K562 (cell line): ENCODE results near the gene ABHD1. TPM values are rescaled to one million over a fixed set of nuclear protein-coding genes. Genes with fewer than 3 reads are reported as not detected.

Experiments used
- AFF1 ChIP-seq, 2 experiments: fragments of 450-650 bp; IDR thresholded peaks; 2 replicates each; pipeline ENCODE4 v1.6.1; 2018; ENCODE audit warnings: mild to moderate bottlenecking in 2 of 2, low read depth in 1 of 2; ENCODE audit not compliant: partially characterized antibody in 2 of 2
- BCL6 ChIP-seq: fragments of 250-450 bp; sonication (Bioruptor Pico); IDR thresholded peaks from 2 replicates; pipeline ENCODE4 v1.4.0; 2020
- DPF2 ChIP-seq: fragments of 450-650 bp; IDR thresholded peaks from 2 replicates; pipeline ENCODE4 v1.6.1; 2016
- GABPA ChIP-seq: fragments of 200-800 bp; sonication (Bioruptor generic); conservative IDR thresholded peaks from 2 replicates; pipeline ENCODE4 v1.6.1; 2016; ENCODE audit warnings: low read depth, missing genetic modification characterization, missing compliant biosample characterization
- GTF2A2 ChIP-seq: IDR thresholded peaks from 2 replicates; pipeline ENCODE4 v1.6.1; 2016; ENCODE audit warnings: mild to moderate bottlenecking, missing genetic modification characterization, missing compliant biosample characterization
- HDAC8 ChIP-seq: fragments of 450-650 bp; IDR thresholded peaks from 2 replicates; pipeline ENCODE4 v1.6.1; 2016; ENCODE audit warnings: mild to moderate bottlenecking, missing genetic modification characterization, moderate library complexity, missing compliant biosample characterization
- JUNB ChIP-seq: fragments of 450-650 bp; formaldehyde crosslinking; conservative IDR thresholded peaks from 2 replicates; pipeline ENCODE4 v1.4.0; 2020; ENCODE audit warnings: mild to moderate bottlenecking
- MED1 ChIP-seq: sonication (generic); formaldehyde crosslinking; IDR thresholded peaks from 2 replicates; pipeline ENCODE4 v1.8.1; 2023; ENCODE audit warnings: missing genetic modification reagents, borderline replicate concordance
- PHF8 ChIP-seq: fragments of 200-600 bp; sonication (generic); IDR thresholded peaks from 2 replicates; pipeline ENCODE4 v1.6.1; 2012; ENCODE audit warnings: mixed run types, mild to moderate bottlenecking, inconsistent platforms, low read length, moderate library complexity, borderline replicate concordance
- RAD51 ChIP-seq: fragments of 450-650 bp; IDR thresholded peaks from 2 replicates; pipeline ENCODE4 v1.7.1; 2016; ENCODE audit warnings: low read depth, mild to moderate bottlenecking, borderline replicate concordance
- RHOXF2B ChIP-seq: fragments of 250-450 bp; sonication (Bioruptor Pico); conservative IDR thresholded peaks from 2 replicates; pipeline ENCODE4 v1.5.1; 2021
- ZNF23 ChIP-seq: fragments of 250-450 bp; sonication (Bioruptor Pico); IDR thresholded peaks from 2 replicates; pipeline ENCODE4 v1.4.0; 2020; ENCODE audit warnings: mild to moderate bottlenecking
- polyA plus RNA-seq, 8 experiments: library from polyadenylated mRNA; depleted of rRNA in 4 of 8; stranded (reverse) in 5 of 8; unstranded in 3 of 8; fragments of >200 nt; fragmentation: Nextera tagmentation in 2 of 8; fragmentation: Illumina TruSeq in 1 of 8; extraction: Ambion mirVana in 2 of 8; extraction: Trizol in 1 of 8; gene quantifications; 2 replicates each; pipeline versions ENCODE4 v1.2.1 to v1.2.3, GENCODE V29; 2011 to 2014; ENCODE audit warnings: inconsistent platforms in 1 of 8, missing spikeins in 1 of 8
- total RNA-seq, 7 experiments: library from RNA; depleted of rRNA in 6 of 7; stranded (reverse); fragments of >200 nt in 6 of 7; fragmentation: Illumina TruSeq in 2 of 7; extraction: Trizol in 2 of 7; gene quantifications; 2 replicates each; pipeline versions ENCODE4 v1.2.1 to v1.2.3, GENCODE V29; 2011 to 2021; ENCODE audit warnings: low replicate concordance in 1 of 7
- TF ChIP-seq, protein P1 (sequence below): sonication (generic); formaldehyde crosslinking; IDR thresholded peaks from 2 replicates; pipeline ENCODE4 v1.8.1; 2023; ENCODE audit warnings: missing genetic modification reagents, mild to moderate bottlenecking, borderline replicate concordance
- TF ChIP-seq, protein P2 (sequence below), 2 experiments: fragments of 450-650 bp in 1 of 2; sonication (generic) in 1 of 2; formaldehyde crosslinking in 1 of 2; IDR thresholded peaks in 1 of 2; conservative IDR thresholded peaks in 1 of 2; 2 replicates each; pipeline versions ENCODE4 v1.6.1 to v1.8.1; 2016 to 2023; ENCODE audit warnings: mild to moderate bottlenecking in 2 of 2, moderate library complexity in 2 of 2, inconsistent platforms in 1 of 2, missing genetic modification reagents in 1 of 2

Gene ABHD1
- total and polyA plus RNA-seq, 9 of the 15 experiments (the other 6 are each of a cell fraction or from before 2014, with no cell fraction given) = 0.10 to 0.16 (median 0.11) TPM; not detected in 5

- TF ChIP-seq, protein P1, sequence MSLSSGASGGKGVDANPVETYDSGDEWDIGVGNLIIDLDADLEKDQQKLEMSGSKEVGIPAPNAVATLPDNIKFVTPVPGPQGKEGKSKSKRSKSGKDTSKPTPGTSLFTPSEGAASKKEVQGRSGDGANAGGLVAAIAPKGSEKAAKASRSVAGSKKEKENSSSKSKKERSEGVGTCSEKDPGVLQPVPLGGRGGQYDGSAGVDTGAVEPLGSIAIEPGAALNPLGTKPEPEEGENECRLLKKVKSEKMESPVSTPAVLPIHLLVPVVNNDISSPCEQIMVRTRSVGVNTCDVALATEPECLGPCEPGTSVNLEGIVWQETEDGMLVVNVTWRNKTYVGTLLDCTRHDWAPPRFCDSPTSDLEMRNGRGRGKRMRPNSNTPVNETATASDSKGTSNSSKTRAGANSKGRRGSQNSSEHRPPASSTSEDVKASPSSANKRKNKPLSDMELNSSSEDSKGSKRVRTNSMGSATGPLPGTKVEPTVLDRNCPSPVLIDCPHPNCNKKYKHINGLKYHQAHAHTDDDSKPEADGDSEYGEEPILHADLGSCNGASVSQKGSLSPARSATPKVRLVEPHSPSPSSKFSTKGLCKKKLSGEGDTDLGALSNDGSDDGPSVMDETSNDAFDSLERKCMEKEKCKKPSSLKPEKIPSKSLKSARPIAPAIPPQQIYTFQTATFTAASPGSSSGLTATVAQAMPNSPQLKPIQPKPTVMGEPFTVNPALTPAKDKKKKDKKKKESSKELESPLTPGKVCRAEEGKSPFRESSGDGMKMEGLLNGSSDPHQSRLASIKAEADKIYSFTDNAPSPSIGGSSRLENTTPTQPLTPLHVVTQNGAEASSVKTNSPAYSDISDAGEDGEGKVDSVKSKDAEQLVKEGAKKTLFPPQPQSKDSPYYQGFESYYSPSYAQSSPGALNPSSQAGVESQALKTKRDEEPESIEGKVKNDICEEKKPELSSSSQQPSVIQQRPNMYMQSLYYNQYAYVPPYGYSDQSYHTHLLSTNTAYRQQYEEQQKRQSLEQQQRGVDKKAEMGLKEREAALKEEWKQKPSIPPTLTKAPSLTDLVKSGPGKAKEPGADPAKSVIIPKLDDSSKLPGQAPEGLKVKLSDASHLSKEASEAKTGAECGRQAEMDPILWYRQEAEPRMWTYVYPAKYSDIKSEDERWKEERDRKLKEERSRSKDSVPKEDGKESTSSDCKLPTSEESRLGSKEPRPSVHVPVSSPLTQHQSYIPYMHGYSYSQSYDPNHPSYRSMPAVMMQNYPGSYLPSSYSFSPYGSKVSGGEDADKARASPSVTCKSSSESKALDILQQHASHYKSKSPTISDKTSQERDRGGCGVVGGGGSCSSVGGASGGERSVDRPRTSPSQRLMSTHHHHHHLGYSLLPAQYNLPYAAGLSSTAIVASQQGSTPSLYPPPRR (CRISPR knock-in tag) = no peak
- TF ChIP-seq GTF2A2 (tag) (no peak), ZNF23 (no peak), RAD51 (no peak), GABPA (tag) (no peak), MED1 (CRISPR knock-in tag) (no peak), PHF8 (no peak), HDAC8 (no peak), AFF1 (IDR thresholded peaks at IDR 0.05; ENCODE audit: low read depth in 1 of 2, partially characterized antibody in 2 of 2) (no peak), RHOXF2B (CRISPR knock-in tag) (no peak), JUNB (no peak), DPF2 (no peak), BCL6 (no peak)
- TF ChIP-seq, protein P2, sequence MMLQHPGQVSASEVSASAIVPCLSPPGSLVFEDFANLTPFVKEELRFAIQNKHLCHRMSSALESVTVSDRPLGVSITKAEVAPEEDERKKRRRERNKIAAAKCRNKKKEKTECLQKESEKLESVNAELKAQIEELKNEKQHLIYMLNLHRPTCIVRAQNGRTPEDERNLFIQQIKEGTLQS (IDR thresholded peaks at IDR 0.05) = no peak
- TF ChIP-seq, protein P2 (CRISPR knock-in tag; conservative IDR thresholded peaks at IDR 0.05) = no peak
Observed at GRCh38 chr2:27150639-27151230, 27.1 kb downstream of the ABHD1 start (continued).
